HG02870 (cell line): ENCODE measurements around the gene ZFP30.
"Not testable (repeated sequence)": the region's sequence is repeated elsewhere in the genome, so short reads cannot be mapped to it uniquely, and the experiment has no call there.

Experiments
- ATAC-seq: cut with Tn5 transposase; IDR thresholded peaks from one replicate; pipeline ENCODE4 v1.9.1; 2021; ENCODE audit warnings: mild to moderate bottlenecking, moderate library complexity; ENCODE audit not compliant: unreplicated experiment

The ZFP30 gene

DNA sequence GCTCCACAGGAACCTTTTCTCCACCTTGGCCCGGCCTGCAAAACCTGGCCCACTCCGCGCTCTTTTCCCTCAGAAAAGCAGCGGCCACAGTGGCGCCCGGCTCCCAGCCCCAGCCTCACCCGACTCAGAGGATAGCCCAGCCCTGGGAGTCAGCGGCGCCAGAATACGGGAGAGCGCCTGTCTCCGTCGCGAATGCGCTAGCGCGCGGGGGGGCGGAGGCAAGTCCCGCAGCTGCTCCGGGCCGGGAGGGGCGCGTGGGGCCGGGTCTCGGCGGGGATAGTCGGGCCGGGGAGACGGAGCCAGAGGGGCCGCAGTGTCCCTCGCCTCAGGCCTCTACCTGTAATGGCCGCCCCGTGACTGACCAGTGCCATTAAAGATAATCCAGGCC, at the start of gene ZFP30:
Gene ZFP30 (minus strand): TSS at position 165 of the 388 bp plus-strand sequence. CDS start 7,643 bp downstream, outside the sequence.
- peak; percentile 42 for ATAC-seq

DNA sequence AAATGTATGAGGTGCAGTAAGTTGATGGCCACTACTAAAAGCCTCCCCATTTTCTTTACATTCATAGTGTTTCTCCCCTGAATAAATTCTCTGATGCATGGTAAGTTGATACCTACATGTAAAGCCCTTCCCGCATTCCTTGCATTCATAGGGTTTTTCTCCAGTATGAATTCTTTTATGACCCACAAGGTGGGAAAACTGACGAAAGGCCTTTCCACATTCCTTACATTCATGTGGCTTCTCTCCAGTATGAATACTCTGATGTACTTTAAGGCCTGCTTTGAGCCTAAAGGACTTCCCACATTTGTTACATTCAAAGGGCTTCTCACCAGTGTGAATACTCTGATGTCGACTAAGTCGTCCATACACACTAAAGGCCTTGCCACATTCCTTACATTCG, 43.8 kb upstream of the ZFP30 start:
- ATAC-seq = no peak

DNA sequence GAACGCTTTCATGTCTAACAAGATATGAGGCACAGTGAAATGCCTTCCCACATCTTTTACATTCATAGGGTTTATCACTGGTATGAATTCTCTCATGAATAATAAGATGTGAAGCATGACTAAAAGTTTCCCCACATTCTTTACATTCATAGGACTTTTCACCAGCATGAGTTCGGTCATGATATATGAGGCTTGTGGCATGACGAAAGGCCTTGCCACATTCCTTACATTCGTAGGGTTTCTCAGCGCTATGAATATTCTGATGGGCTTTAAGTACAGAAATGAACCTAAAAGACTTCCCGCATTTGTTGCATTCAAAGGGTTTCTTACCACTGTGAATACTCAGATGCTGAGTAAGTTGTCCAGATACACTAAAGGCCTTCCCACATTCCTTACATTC, 43.0 kb upstream of the ZFP30 start:
- ATAC-seq = no peak

DNA sequence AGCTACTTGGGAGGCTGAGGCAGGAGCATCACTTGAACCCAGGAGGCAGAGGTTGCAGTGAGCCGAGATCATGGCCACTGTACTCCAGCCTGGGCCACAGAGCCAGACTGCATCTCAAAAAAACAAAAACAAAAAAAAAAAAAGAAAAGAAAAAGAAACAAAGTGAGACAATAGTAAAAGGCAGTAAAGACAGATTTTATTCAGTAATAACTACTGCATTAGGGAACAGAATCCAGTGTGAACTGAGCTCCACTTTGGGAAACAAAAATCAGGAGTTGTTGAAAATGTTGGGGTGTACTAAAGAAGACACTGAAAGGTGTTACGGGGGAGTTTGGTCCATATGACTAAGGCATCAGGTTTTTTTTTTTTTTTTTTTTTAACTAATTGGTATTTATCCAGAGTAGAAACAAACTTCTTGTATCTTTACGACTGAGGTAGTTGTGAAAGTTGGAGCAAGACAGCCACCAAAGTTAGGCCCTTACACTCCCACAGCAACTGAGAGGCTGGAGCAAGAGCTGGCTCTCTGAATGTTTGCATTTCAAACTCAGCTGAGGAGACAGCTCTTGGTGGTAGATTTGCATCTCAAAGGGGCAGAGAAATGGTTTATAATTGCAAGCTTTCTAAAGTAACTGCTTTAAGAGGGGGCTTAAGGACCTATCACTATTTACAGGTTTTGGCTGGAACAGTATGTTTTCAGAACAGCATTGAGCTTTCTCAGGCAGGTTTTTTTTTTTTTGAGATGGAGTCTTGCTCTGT, 40.1 kb upstream of the ZFP30 start:
- ATAC-seq = no peak

DNA sequence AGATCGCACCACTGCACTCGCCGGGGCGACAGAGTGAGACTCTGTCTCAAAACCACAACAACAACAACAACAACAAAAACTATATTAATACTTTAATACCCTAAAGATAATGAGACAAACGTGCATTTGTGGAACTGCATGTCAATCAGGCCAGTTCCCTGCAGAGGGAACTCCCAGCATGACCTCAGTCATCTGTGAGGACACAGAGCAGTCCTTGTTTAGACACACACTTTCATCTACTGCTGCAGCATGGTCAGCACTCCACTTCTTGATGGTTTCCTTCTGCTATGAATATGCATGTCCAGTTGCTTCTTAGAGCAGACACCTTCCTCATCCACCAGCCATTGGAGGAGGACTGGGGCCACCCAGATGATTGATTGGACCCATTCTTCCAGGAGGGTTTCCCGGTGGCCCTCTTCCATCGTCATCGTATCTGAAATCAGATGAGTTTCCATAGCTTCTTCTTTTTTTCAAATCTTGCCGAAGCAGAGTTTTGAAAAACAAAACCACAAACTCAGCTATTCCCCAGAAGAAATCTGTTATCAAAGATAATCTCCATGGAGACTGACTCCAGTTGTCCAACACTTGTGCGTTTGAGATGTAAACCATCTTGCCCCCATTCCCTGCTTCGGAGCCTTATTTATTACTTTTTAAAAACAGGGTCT, 37.8 kb upstream of the ZFP30 start:
- no peak for ATAC-seq

- ATAC-seq = no peak
Measured at GRCh38 chr19:37691881-37692504, 36.7 kb upstream of the ZFP30 start.

GRCh38 chr19:37683520-37683919, 28.3 kb upstream of the ZFP30 start:
- no peak for ATAC-seq

GRCh38 chr19:37669450-37669914, 14.2 kb upstream of the ZFP30 start:
- ATAC-seq = no peak

- ATAC-seq = not testable (repeated sequence)
Measured at GRCh38 chr19:37657157-37657556, 1.9 kb upstream of the ZFP30 start.

DNA sequence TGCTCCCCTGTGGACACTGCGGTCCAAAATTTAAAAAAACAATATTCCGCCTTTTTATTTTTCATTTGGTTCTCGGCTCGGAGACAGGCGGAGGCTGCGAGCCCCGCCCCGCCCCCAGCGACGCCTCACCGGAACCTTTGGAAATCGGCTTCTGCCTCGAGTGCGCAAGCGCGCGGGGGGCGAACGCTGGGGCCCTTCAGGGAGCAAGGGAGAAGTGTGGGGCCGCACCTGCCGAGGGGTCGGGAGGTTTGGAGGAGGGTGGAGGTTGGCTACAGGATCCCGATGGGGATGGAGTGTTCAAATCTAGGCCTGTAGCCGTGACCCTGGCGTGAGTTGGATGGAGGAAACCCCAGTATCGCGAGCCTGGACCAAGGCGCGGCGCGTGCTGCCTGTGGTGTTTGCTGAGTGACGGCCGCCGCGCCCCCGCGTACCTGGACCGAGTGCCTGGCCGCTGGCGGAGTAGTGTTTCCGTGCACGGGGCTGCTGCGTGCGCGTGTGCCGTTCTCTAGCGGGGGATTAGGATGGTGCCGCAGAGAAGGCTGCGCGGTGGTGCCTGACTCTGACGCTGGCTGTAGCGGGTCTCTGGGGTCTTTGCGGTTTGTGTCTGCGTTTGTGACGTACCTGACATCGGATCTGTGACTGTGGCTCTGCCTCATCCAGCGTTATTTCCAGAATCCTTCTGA, 565 bp upstream of the ZFP30 start:
- peak; percentile 64 for ATAC-seq

DNA sequence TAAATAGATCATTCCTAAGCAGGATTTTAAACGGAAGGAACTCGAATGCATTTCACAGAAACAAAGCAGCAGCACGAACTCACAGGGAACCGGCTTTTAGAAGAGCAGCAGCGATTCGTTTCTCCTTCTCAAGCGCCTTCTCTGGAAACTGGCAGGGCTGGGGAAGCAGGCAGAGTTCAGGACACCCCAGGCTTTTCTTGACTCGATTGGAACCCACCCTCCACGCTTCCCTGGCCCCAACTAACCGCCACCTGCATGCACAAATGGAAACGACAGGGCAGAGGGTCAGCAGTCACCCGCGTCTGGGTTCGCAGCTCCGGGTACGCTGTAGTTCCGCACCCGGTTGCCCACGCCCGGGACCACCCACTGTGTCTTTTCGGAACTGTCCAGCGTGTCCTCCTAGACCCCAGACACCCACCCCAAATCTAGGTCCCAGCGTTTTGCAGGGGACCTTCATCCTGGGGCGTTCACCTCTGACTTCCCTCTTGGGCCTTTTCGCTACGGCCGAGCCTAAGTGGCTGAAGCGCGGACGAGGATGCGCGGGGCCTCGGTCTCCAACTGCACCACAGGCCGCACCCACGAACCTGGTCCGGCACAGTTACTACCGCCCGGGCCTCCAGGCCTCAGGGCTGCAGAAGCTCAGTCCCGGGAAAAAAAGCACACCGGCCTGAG, 500 bp downstream of the ZFP30 start:
- peak; percentile 34 for ATAC-seq

DNA sequence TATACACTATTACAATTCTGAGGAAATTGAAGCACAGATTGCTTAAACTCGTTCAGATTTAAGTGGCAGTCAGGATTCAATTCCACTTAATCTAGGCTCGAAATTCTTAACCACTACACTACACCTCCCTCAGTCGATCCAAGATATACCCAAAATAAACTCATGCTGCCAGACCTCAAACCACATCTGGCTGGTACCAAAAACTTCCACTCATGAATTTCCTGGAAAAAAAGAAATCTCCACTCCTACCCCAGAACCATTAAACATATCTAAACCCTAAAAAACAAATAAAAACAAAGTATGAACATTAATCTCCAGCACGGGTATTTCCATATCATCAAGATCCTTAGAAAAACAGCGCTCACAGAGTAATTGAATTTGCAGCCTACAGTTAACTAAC, 1.1 kb downstream of the ZFP30 start:
- ATAC-seq = no peak

GRCh38 chr19:37635076-37636056, 19.9 kb downstream of the ZFP30 start:
- ATAC-seq = no peak

DNA sequence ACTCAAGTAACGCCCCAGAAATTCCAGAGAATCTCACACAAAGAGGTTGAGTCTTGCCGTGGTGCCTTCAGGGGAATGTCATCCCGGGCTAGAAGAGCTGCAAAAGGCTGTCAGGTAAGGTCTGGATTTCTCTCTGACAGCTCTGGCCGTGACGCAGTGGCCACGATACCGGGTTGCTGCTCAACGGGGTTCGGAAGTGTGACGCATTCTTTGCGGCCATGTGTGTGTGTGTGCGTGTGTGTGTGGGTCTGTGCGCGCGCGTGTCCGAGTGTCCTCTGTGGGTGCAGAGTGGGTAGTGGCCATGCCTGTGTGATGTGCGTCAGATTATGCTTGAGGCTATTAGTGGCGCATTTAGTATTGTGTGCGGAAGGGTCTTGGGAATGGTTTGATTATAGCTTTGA, 60.3 kb downstream of the ZFP30 start:
- ATAC-seq = peak; percentile 32

DNA sequence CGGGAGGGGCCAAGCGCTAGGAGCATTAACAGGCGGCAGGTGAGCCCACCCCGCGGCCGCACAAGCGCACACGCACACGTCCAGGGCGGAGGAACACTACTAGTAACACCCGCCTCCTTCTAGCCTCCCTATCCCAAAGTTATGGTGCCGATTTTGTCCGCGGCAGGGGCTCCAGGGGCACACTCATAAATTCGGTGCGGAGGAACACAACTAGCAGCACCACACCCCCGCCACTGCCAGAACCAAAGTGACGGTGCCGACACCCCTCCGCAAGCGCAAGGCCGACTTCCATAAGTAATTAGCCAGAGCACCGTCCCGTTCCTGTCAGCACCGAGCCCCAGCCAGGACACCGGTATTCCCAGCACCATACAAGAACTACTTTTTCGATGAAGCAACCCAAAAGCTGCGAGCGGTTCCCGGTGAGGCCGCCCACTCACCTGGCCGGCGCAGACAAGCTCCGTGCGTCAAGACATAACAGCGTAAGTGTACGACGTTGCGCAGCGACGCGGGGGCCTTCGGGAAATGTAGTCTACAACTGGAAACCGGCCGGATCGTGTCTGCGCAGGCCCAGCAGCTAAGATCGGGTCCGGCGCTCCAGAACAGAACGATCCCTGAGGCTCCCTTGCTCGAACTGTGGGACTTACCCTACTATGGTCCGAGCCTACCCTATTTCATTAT, 60.8 kb downstream of the ZFP30 start, which contains the start of the genes ZNF540 and ZNF571:
Gene ZNF540 (plus strand): TSS at position 573 of the 678 bp plus-strand sequence. CDS start 3,572 bp downstream, outside the sequence.
Gene ZNF571 (minus strand): TSS at position 489 of the 678 bp plus-strand sequence. CDS start 8,116 bp downstream, outside the sequence.
- peak; percentile 93 for ATAC-seq

- ATAC-seq = no peak
Measured at GRCh38 chr19:37593996-37594303, 61.3 kb downstream of the ZFP30 start.

DNA sequence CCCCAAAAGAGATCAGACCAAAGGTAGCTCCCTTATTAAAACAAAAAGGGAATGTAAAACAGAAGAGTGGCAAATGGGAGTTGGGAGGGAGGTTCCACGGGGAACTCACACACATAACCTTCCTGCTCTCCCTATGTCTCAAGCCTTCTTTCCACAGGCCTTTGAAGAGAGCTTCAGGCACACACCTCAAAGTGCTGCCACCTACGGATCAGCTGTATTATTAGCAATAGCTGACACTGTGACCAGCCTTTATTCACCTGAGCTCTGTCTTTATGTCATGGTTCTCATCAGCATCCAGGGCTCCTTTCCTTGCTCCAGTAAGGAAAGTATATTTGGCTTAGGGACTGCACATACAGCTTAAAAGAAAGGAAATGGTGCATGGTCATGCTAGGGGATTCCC, 71.9 kb downstream of the ZFP30 start:
- ATAC-seq = no peak

DNA sequence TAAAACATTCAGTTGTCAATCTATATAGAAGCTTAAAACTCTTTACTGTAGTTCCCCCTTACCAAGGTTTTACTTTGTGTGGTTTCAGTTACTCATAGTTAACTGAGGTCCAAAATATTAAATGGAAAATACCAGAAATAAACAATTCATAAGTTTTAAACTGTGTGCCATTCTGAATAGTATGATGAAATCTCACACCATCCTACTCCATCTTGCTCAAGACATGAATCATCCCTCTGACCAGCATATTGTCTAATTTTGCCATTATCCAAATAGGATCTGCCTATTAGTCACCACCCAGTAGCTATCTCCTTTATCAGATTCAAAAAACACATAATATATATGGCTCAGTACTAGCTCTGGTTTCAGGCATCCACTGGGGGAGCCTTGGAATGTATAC, 83.1 kb downstream of the ZFP30 start:
- ATAC-seq = no peak

DNA sequence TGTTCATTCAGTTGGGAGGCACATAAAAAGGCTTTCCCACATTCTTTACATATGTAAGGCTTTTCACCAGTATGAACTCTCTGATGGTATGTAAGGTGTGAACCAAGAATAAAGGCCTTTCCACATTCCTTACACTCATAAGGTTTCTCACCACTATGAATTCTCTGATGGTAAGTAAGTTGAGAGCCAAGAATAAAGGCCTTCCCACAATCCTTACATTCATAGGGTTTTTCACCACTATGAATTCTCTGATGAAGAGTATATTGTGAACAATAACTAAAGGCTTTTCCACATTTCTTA, 89.9 kb downstream of the ZFP30 start:
- no peak for ATAC-seq
